GM08714 (cell line): ENCODE measurements around the gene TRIM24.

Source experiments
- H3K4me3 ChIP-seq: fragments of 200-500 bp; sonication (Bioruptor generic); 2 replicates; pipeline ENCODE4 v1.5.1; 2014; ENCODE audit warnings: mild to moderate bottlenecking, low read length, inconsistent platforms
- ZNF274 ChIP-seq: IDR thresholded peaks from 2 replicates; pipeline ENCODE4 v1.6.1; 2012; ENCODE audit warnings: mild to moderate bottlenecking, low read depth, low read length

The TRIM24 gene

GRCh38 chr7:138613630-138614029 lies 153.6 kb downstream of the TRIM24 start:
- no peak overlapping the region for H3K4me3 ChIP-seq
- TF ChIP-seq ZNF274: no peak

- no peak for TF ChIP-seq ZNF274
- H3K4me3 ChIP-seq: no peak overlapping the region
Measured at GRCh38 chr7:138616085-138616484, 156.0 kb downstream of the TRIM24 start.

GRCh38 chr7:138618506-138618905 lies 158.4 kb downstream of the TRIM24 start:
- H3K4me3 ChIP-seq: no peak overlapping the region
- TF ChIP-seq ZNF274: no peak

GRCh38 chr7:138618933-138619332 lies 158.9 kb downstream of the TRIM24 start:
- H3K4me3 ChIP-seq: no peak overlapping the region
- TF ChIP-seq ZNF274: no peak

GRCh38 chr7:138622841-138623240 lies 162.8 kb downstream of the TRIM24 start:
- TF ChIP-seq ZNF274: no peak
- H3K4me3 ChIP-seq: no peak overlapping the region

- H3K4me3 ChIP-seq: no peak overlapping the region
- no peak for TF ChIP-seq ZNF274
Measured at GRCh38 chr7:138625084-138625848, 165.2 kb downstream of the TRIM24 start.

GRCh38 chr7:138625849-138626230 lies 165.8 kb downstream of the TRIM24 start:
- TF ChIP-seq ZNF274: no peak
- no peak overlapping the region for H3K4me3 ChIP-seq

- H3K4me3 ChIP-seq: no peak overlapping the region
- no peak for TF ChIP-seq ZNF274
Measured at GRCh38 chr7:138626846-138627245, 166.8 kb downstream of the TRIM24 start.

GRCh38 chr7:138627361-138627760 lies 167.3 kb downstream of the TRIM24 start:
- TF ChIP-seq ZNF274: no peak
- H3K4me3 ChIP-seq: no peak overlapping the region

- no peak overlapping the region for H3K4me3 ChIP-seq
- no peak for TF ChIP-seq ZNF274
Measured at GRCh38 chr7:138630059-138630610, 170.1 kb downstream of the TRIM24 start.

GRCh38 chr7:138632384-138632783 lies 172.3 kb downstream of the TRIM24 start:
- no peak overlapping the region for H3K4me3 ChIP-seq
- TF ChIP-seq ZNF274: no peak

GRCh38 chr7:138632826-138633602 lies 173.0 kb downstream of the TRIM24 start:
- H3K4me3 ChIP-seq: no peak overlapping the region
- TF ChIP-seq ZNF274: no peak
